T follicular helper cell (primary cell): ENCODE data around the gene PLA2G2E.
"Not testable (repeated sequence)": the region's sequence is repeated elsewhere in the genome, so short reads cannot be mapped to it uniquely, and the experiment has no call there.

Experiments used
- DNase-seq: peaks from one replicate; pipeline ENCODE4 v3.0.0-alpha.2; 2020; ENCODE audit warnings: low read depth

PLA2G2E gene

DNA sequence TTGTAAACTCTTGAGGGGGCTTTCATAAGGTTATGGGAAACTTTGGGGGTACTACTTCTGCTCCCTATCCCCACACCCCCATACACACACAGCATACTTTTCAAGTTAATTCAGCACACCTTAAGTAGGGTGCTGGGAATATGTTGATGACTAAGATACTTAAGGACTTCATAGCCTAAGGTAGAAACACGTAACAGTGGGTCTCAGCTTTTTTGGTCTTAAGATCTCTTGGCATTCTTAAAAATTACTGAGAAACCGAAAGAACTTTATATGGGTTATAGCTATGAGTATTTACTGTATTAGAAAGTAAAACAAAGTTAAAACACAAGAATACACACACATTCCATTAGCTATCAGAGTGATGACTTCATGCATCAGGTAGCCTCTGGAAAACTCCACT, 39.1 kb downstream of the PLA2G2E start:
- no peak for DNase-seq

DNA sequence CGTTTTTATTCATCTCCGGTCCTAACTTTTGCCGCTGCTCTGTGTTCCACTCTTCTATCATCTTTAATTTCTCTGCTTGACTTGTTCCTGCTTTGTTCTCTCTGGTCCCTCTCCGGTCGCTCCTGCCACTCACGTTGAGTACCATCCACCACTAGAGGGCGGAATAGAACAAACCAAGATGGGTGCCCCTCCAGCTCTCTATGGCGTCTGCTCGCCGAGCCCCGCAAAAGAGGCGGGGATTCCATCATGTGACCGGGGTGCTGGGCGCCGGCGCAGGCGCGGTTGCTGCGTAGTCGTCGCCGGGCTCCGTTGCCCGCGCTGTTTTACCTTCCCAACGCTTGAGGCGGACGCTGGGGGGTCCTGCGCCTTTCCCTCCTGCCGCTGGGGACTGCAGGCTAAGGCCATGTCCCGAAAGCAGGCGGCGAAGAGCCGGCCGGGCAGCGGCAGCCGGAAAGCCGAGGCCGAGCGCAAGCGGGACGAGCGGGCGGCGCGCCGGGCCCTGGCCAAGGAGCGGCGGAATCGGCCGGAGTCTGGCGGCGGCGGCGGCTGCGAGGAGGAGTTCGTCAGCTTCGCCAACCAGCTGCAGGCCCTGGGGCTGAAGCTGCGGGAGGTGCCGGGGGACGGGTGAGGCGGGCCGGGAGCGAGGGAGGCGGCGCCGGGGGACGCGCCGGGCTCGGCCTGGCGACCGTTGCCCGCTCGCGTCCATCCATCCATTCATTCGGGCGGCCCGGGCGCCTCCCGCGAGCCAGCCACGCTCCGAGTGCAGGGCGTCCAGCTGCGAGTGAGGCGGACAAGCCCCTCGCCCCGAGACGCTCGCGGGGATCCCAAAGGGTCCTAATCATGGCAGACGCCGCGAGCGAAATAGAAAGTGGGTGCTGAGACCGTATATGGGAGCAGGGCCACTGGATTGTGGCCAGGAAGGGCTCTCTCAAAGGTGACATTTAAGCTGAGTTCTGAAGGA, 41.0 kb downstream of the PLA2G2E start, which contains the start of gene OTUD3:
OTUD3 (plus strand) TSS at position 285 of the 961 bp plus-strand sequence; CDS start at position 404, 119 bp downstream.
- DNase-seq: peak; percentile 94

DNA sequence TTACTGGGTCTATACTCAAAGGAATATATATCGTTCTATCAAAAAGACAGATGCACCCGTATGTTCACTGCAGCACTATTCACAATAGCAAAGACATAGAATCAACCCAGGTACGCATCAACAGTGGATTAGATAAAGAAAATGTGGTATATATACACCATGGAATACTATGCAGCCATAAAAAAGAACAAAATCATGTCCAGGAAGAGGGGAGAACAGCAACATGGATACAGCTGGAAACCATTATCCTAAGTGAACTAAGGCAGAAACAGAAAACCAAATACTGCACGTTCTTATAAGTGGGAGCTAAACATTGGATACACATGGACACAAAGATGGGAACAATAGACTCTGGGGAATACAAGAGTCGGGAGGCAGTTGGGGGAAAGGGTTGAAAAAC, 42.6 kb downstream of the PLA2G2E start:
- not testable (repeated sequence) for DNase-seq

DNA sequence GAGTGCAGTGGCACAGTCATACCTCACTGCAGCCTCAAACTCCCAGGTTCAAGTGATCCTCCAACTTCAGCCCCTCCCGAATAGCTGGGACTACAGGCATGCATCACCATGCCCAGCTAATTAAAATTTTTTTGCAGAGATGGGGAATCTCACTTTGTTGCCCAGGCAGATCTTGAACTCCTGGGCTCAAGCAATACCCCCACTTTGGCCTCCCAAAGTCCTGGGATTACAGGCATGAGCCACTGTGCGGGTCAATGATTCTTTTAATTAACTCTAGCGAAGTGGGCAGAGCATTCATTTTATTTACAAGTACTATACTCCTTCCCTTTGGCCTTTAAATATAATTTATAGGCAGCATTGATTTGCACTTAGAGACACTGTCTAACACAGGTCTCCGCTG, 43.8 kb downstream of the PLA2G2E start:
- DNase-seq: no peak

DNA sequence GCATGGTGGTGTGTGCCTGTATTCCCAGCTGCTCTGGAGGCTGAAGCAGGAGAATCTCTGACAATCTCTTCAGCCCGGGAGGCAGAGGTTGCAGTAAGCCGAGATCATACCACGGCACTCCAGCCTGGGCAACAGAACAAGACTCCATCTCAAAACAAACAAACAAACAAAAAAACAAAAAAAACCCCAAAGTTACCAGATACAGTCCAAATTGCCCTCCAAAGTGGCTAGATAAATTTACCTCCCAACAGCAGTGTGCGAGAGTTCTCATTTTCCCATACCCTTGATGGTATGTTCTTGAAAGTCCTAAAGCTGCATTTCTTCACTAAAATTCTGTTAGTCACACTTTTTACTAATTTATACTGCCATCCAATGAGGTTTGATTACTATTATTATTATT, 44.2 kb downstream of the PLA2G2E start:
- DNase-seq: no peak

DNA sequence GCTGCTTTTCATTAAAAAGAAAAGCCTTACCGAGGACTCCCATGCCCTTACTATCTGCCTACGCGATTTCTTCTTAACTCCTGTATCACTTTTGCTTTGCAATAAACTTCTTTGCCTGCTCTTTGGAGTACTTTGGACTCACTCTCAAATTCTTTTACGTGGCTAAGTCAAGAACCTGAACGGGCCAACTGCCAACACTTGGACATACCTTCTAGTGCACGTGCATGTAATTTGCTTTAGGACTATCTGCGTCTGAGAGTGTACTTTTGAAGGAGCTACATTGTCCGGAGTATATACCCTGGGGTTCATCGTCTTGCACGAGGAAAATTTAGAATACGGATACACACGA, 44.8 kb downstream of the PLA2G2E start:
- no peak for DNase-seq

DNA sequence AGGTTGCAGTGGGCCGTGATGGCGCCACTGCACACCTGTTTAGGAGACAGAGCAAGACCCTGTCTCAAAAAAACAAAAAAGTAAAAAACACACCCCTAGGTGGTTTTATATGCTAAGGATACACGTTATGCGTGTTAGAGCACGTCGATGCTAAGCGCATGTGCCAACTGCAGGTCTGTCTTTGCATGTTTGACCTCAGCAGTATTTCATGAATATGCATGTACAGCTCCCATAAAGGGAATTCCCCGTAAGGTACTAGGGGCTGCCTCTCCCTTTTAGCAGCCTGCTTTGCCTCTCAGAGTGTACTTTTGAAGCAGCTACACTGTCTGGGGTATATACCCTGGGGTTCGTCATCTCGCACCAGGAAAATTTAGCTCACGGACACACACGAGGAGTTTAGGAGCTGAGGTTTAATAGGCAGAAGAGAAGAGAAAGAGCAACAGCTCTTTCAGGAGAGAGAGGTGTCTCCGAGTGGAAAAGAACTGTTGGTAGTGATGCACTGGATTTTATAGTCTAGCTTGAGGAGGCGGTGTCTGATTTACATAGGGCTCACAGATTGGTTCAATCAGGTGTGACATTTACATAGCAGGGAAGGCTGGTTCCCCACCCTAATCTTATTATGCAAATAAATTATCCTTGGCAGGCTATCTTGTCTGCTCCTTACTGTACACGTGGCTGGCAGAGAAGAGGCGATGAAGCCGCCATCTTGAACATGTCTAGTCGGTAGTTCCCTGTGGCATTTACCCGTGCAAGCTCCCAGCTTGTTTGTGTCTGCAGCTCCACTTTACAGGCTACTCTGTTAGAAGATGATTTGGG, 45.4 kb downstream of the PLA2G2E start:
- DNase-seq: no peak

DNA sequence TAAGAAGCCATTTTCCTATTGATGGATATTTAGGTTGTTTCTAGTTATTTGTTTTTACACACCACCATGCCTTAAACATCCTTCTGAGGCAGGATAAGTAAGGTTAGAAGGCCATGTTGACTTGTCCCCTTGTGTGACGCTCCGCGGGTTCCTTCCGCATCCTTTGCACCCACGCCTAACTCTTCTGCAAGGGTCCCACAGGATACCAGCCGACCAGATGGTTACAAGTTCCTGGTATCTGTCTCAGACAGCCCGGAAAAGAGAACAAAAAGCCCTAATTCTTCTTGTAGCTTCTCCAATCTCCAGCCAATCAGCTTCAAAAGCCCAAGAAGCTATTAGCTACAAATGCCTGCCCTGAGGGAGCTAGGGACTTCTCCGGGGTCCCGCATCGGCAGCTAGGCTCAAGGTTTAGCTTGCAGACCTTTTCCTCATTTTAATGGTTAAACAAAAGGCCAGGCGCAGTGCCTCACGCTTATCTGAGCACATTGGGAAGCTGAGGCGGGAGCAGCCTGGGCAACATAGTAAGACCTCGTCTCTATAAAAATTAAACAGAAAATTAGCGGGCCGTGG, 46.2 kb downstream of the PLA2G2E start:
- no peak for DNase-seq

DNA sequence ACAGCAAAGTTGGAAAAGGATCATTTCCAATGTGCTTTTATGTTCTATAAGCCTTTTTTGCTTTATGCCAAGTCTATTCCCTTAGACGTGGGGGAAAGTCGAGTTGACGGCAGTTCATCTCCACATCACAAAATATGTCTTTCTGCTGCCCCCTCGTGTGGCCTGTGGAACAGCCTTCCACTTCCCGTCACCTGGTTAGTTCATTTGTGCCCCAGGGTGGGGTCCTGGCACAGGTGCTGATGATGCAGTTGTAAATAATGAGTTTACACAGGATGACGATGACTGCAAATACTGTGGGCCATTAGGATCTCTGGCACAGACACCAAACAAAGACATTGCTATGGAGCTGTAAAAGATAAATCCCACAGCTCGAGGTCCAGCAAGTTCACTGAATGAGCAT, 51.2 kb downstream of the PLA2G2E start:
- DNase-seq: no peak
